HG03060 (cell line): Measurements from ENCODE around the gene GRAP2.

Experiments
- ATAC-seq: cut with Tn5 transposase; IDR thresholded peaks from one replicate; pipeline ENCODE4 v1.9.1; 2021; ENCODE audit warnings: low read depth, moderate number of reproducible peaks; ENCODE audit not compliant: unreplicated experiment

Gene GRAP2

DNA sequence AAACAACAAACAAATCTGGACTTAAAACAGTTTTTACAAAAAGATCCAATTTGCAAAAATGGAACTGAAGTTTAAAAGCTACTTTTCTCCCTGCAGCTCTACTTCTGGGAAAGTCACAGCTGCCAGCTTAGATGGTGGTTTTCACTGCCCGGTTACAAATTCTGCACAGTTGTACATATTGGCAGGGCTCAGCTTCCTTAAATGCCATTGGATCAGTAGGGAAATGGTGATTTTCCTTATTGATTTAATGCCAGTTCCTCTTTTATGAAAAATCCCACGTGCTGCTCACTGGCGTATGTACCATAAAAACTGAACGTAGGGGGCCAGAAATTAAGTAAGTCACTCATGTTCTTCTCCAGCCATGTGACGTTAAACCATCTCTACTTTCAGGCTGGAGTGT, 22.8 kb downstream of the GRAP2 start:
- ATAC-seq = no peak

DNA sequence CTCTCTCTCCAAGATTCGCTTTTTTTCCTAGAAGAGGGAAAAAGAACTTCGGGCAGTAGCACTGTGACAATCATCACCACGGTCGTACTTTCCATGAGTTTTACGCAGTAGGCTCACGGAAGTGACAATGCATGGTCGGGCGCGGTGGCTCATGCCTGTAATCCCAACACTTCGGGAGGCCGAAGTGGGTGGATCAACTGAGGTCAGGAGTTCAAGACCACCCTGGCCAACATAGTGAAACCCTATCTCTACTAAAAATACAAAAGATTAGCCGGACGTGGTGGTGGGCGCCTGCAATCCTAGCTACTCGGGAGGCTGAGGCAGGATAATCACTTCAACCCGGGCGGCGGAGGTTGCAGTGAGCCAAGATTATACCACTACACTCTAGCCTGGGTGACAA, 23.4 kb downstream of the GRAP2 start:
- no peak for ATAC-seq

DNA sequence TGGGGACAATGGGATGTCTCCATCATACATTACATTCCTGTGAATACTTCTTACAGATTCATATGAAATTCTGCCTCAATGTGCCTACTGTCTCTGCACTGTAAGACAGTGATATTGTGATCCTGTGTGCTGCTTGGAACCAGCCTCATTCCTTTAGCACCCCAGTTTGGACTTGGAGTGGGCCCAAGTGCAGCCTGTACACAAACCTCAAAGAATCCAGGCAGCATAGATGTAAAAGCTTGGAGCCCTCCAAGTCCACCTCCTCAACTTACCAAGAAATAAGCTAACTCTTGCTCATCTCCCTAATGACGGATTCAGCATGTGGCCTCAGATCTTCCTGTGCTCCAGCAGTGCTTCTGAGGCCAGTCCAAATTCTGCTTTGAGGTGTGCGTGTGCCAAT, 24.4 kb downstream of the GRAP2 start:
- no peak for ATAC-seq

DNA sequence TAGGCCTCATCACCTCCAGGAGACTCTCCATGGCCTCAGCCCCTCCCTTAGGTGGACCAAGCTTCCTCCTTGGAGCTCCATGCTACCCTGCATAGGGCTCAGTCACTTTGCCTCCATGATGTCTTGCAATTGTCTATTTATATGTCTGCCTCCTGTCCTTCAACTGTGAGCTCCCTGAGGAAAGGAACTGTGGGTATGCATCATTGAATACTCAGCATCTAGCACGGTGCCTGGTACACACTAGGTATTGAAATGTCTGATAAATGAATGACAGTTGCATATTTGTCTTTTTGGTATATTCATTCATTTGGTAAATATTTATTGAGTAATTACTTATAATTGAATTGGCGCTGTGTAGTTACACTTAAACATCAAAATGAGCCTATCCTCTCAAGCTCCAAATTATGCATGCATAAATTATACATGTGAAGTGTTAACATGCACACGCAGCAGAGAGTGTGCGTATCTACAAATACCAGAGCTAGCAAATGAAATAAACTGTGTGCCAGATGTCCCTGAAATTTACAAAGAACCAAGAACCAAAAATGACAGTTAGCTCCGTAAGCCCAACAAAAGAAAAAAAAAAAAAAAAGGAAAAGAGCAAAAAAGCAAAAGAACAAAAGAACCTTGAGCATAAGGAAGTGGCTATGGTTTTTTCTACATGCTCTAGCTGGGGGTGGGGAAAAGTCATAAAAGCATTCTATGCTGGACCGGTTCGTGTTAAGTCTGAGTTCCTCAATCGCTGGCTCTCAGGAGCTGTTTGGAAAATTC, 25.2 kb downstream of the GRAP2 start:
- no peak for ATAC-seq

DNA sequence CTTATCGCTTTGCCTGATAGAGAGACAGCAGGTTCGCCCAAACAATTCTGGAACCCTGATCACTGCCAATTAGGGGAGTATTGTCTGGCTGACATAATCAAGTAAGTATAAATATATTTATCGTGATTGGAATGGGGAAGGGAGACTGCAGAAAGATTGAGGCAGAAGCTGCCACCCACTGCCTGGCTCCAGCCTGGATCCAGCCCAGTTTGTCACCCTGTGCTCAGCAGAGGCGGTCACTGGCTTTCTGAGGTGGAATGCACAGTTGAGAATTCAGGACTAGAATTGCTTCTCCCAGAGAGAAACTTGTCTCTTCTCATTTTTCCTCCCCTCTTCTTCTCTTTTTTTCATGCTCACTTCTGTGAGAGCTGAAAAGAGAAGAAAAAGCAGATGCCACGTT, 25.9 kb downstream of the GRAP2 start:
- ATAC-seq = no peak

DNA sequence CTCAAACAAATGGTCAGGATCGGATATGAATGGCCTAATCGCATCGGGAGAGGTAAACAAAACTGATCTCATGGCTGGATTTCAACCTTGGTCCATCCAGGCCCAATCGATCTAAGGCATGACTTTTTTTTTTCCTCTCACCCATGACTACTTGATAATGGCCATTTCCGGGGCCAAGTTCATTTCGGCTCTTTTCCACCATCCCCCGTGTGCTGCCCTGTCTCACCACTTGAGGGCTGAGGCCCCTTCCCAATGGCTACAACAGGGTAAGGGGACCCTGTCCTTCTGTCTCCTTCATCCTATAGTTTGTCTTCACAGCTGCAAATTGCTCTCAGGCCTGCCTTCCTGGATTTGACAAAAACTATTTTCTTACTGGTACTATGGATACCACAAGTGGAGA, 26.7 kb downstream of the GRAP2 start:
- no peak for ATAC-seq

DNA sequence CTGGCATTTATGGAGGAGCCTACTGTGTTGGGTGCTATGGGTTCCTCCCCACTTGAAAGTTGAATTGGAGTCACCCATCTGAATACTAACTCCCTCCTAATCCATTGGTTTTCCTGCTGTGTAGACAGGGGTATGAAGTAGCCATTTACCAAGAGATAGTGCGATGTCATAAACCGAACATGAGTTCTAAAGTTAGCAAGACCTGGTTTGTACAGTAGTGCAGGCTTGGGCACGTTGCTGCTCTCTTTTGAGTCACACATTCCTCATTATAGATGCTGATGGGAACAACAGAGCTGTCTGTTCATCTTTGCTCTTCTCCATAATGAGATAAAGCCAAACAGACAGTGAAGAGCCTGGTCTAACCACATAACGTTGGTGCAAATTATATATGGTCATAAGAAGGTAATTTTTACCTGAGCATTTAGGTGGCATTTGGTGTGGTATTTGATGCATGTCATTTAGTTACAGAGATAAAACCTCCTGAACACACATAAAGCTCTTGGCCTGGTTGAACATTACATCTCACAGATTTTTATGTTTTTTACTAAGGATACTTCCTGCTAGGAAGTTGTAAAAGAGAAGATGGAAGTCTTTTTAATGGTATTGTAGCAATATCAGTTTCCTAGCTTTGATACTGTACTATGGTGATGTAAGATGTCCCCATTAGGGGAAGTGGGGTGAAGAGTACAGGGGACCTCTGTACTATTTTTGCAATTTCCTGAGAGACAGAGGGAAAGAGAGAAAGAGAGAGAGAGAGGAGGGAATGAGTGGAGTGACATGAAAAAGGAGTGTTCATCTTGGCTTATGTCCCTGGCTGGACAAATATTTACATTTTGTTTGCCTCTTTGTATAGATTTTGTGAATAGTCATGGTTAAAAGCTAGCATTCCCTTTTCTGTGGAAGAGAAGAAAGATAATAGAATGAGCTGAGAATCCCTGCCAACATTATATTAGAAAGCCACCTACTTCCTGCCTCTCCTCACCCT, 27.9 kb downstream of the GRAP2 start:
- ATAC-seq = no peak

DNA sequence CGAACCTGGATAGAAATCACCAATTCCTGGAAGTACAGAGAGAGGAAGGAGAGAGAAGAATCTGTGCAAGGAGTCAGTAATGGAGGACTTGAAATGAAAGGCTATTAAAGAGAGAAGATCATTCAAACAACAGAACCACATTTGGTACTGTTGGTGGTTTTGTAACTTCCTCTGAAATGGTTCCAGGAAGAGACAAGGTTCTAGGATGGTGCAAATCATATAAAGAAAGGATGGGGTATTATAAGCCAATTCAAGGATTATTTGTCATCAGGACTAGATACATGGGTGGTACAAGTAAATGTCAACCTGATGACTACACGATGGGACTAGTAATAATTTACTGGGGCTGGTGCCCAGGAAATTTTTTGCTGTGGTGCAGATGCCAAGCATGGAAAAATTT, 30.4 kb downstream of the GRAP2 start:
- no peak for ATAC-seq

DNA sequence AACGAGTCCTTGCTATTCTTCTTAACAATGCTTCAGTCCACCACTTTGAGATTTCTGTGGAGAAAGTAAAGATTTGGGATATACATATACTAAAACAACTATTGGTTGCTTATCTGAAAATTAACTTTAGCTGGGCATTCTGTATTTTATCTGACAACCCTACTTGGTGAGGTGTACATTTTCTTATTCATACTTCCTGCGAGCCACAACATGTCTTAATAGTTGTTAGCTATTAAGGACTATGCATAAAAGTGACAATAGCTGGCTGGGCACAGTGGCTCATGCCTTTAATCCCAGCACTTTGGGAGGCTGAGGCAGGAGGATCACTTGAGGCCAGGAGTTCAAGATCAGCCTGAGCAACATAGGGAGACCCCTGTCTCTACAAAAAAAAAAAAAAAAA, 31.3 kb downstream of the GRAP2 start:
- ATAC-seq = no peak

DNA sequence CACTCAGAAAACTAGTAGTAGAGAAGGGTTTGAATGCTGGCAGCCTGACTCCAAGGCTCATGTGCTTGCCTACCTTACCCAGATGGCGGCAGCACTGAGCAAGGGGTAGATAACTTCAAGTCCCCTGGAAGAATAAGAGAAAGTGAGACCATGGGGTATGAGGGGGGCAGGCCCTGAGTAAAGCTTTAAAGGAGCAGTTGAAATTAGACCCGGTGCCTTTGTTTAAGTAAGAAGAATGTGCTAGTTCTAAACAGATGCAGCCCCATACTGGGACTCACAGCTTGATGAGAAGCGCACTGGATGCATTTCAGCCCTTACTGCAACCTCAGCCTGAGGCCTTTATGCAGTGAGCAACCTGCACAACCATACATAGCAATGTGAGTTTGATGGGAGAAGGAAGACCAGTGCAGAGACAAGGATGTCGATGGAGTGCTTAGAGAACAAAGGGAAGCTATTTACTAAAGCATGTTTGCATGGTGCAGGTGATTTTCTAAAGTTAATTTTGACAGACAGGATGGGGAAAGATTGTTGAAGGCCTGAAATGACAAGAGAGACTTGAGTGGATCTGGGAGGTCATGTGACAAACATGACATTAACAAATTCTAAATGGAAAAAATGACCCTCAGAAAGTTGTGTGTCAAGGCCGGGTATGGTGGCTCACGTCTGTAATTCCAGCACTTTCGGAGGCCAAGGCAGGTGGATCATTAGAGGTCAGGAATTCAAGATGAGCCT, 32.2 kb downstream of the GRAP2 start:
- no peak for ATAC-seq

DNA sequence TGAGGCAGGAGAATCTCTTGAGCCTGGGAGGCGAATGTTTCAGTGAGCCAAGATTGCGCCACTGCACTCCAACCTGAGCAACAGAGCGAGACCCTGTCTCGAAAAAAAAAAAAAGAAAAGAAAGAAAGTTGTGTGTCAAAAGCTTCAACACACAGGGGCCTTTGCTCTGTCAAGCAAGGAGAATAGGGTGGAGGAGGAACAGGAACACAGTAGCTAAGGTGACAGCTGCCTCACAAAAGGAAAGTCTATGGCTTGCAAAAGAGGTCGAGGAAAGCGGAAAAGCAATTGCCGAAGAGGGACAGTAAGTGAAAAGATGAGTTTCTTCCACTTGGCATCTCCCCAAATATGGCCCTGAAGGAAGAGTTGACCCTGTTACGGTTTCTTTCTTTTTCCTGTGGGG, 32.9 kb downstream of the GRAP2 start:
- ATAC-seq = no peak

DNA sequence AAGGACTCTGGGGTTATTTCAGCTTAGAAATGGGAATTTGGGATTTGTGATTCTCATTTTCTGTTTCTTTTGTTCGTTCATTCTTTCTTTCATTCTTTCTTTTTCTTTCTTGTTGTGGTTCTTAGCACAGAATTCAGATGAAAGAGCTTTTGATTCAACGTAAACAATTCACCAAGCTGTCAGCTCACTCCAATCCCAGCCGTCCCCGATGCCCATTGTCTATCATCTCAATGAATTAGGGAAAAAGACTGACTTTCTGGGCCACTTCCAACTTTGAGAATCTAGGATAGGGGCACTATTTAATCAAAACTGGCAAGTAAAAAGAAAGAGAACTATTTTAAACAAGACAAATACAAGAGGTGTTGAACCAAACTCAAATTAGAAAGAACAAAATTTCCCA, 34.2 kb downstream of the GRAP2 start:
- no peak for ATAC-seq

DNA sequence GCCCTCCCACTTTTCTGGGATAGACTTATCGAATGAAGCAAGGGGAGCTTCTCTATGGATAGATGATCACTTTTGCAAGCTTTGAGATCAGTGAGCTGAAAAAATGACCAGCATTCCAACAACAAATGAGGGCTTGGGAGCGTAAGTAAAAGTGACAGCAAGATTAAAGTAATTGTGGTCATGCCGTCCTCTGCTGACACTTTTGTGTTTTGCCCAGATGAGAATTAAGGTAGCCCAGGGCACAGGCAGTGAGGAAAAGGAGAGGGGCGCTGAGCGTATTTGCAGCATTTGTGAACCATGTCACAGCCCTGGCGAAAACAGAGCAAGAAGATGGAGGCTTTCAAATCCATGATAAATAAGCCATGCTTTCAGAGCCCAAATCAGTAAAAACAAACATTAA, 34.7 kb downstream of the GRAP2 start:
- ATAC-seq = no peak

DNA sequence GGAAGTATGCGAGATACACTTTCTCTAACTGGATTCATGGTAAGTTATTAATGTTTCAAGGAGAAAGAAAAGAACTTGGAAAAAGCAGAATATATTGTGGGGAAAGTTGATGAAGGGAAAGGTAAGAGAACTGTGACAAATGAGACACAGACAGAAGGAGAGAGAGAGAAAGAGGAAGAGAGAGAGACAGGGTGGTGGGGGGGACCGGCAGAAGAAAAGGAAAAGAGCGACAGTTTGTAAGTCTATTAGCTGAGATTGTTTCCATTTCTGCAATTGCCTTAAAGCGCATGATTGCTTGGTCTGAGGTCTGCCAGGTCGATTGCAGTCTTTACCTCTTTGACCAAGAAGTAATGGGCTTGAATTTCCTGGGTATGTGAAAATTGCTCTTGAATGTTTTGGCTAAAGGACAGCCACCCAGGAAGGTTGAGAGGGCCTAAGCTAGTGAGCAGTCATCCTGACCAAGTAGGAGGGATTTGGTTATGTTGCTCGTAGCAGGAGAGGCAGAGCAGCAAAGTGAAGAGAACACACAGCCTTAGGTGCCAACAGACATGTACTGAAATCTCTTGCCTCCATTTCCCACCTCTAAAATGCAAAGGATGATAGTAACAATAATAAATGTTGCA, 35.8 kb downstream of the GRAP2 start:
- ATAC-seq = no peak

DNA sequence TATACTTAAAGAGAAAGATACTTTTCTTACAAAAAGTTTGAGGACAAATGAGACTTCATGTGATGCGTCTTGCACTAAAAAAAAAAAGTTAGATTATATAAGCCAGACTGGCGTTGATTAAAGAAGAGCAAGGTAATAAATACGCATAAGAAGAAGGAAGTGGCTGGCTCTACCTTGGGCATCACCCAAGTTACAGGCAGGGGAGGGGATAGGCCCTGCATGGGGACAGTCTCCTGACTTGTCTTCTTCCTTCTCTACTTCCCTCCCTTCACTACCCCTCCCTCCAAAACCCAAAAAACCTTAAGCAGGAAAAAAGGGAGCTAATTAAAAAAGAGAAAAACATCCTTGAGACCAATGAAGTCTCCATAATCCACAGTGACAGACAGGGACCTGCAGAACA, 37.0 kb downstream of the GRAP2 start:
- ATAC-seq = no peak

DNA sequence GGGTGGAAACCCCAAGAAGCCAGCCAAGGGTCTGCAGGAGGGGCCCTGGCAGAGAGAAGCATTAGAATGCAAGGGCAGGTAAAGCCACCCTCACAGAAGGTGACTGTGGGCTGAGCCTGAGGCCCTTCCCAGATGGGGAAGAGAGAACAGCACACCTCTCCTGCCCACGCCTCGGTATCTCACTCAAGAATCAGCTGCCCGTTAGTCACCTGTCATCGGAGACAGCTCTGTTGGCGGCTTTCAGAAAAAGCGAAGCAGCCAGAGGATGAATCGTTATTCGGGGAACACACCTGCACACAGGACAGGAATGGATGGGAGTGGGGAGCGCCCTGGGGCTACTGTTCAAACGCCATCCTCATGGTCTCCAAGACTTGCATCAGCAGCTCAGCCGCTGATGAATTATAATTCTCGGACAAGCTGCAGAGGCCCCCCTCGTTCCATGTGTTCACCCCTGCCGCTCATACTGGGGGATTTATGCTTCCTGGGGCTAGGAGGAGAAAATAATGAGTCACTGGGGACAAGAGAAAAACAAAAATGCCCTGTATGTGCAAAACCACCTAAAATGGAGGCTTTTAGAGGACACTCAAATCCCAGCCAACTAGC, 37.7 kb downstream of the GRAP2 start:
- no peak for ATAC-seq

DNA sequence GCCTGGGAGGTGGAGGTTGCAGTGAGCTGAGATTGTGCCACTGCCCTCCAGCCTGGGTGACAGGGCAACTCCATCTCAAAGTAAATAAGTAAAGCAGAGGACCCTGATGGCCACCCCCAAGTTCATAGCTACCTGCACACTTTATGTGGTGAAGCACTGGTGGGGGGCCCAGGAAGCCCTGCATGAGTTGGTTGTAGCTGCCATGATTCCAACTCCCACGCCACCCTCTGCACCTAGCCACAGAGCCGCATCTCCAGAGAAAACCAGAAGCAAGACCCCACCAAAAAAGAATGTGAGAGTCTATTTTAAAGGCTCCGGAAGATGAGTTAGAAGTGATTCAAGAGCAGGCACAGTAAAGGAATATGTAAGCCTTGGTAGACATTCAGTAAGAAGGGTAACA, 38.9 kb downstream of the GRAP2 start:
- no peak for ATAC-seq

DNA sequence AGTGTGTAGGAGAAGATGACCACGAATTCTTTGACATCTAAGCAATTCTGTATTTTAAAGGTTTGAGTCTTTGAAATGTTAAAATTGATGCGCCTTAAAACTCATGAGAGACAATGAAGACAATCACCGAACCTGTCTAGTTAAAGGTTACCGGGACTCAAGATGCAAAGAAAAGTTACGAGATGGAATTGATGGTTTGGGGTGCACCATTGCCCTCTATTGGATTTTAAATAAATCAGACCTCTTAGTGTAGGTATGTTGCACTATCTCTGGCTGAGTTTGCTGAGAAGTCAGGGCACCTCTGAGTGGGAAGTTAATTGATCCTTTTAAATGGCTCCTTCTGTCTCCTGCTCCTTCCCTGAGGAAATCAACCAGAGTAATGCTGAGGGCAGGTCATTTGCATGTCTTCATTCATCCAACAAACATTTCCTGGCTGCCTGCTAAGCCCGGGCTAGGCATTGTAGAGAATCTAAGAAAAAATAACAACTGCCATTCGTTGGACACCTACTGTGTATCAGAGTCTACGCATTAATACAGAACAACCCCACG, 39.9 kb downstream of the GRAP2 start:
- no peak for ATAC-seq

DNA sequence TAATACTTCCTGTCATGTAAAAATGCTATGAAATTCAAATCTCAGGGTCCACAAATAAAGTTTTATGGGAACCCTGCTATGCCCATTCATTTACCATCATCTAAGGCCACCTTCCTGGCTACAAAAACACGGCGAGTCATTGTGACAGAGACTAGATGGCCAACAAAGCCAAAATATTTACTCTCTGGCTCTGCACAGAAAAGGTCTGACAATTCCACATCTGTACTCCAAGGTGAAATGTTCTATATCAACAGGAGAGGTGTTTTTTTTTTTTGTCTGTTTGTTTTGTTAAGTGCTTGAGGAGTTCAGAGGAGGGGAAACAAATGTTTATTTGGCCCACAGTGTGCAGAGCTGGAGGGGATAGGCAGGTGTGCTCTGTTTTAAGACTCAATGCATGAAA, 40.7 kb downstream of the GRAP2 start:
- ATAC-seq = no peak
